Measurements from ENCODE around the gene RYK. TPM values are rescaled to one million over a fixed set of nuclear protein-coding genes. Genes with fewer than 3 reads are reported as not detected.

The RYK gene
- total RNA-seq, 1 experiment from 2014 or later, result 54.2 TPM

DNA sequence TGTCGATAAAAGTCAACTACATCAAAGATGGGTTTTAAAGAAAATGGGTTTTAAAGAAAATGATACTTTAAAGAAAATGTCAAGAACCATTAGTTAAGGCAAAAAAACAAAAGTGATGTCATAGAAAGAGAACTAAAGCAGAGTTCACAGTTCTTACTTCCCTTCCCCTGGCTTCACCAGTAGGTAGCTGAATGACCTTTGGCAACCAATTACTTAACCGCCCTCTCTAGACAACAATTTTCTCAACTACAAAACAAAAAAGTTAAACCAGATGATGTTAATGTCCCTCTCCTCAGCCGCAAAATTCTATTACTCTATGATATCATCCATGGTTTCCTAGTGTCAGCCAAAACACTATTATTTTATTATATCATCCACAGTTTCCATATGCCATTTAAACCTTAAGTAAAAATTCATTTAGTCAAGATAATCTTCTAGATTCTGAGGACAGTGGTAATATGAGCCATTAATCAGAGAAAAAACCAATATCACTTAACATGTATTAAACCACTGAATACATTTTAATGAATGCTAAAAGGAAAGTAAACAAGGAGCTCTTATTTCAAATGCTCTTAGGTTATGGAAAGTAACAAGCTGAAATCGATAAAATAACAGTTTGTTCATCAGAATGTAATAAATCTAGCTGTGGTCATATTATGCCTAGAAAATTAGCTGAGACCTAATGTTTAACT is 13.1 kb downstream of the RYK start (continued):
- TF ChIP-seq, protein P1, sequence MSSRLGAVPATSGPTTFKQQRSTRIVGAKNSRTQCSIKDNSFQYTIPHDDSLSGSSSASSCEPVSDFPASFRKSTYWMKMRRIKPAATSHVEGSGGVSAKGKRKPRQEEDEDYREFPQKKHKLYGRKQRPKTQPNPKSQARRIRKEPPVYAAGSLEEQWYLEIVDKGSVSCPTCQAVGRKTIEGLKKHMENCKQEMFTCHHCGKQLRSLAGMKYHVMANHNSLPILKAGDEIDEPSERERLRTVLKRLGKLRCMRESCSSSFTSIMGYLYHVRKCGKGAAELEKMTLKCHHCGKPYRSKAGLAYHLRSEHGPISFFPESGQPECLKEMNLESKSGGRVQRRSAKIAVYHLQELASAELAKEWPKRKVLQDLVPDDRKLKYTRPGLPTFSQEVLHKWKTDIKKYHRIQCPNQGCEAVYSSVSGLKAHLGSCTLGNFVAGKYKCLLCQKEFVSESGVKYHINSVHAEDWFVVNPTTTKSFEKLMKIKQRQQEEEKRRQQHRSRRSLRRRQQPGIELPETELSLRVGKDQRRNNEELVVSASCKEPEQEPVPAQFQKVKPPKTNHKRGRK (CRISPR knock-in tag; IDR thresholded peaks at IDR 0.05; ENCODE audit: borderline replicate concordance), result no peak
- no peak for TF ChIP-seq ZNF232 (CRISPR knock-in tag; IDR thresholded peaks at IDR 0.05)

DNA sequence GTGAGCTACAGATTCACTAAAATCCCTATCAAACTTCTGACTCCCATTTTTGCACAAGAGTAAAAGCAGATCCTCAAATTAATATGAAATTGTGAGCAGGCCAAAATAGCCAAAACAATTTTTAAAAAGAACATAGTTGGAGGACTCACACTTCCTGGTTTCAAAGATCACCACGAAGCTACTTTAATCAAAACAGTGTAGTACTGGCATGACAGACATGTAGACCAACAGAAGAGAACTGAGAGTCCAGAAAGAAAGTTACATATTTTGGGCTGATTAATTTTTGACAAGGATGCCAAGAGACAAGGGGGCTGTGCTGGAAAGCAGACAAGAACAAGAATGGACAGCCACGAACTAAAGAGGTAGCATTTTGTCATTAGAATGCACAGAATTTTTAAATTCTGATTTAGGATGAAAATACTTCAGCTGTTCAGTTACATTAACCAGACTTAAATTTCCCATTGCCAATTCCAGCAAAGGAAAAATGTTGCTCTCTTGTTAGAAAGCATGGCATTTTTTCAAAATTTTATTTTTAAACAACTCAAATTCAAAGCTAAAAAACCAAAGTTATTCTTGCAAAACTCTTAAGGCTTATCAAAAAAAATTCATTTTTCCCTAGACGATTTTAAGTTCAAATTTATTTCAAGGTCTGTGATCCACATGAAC is 14.0 kb downstream of the RYK start:
- H3K4me3 Mint-ChIP-seq, result no peak overlapping the region
- POLR2A ChIA-PET, result no interaction called here
- H3K27ac Mint-ChIP-seq, result peak overlapping the region; percentile 21
- H3K36me3 Mint-ChIP-seq, result no peaks in the 10 kb centered on the region
- no peaks in the 10 kb centered on the region for H3K9me3 Mint-ChIP-seq
- H3K27me3 Mint-ChIP-seq (ENCODE audit: low read depth), result no peaks in the 10 kb centered on the region
- CTCF ChIA-PET, result interaction anchor here (0.7 to 1.4 kb wide), 4 partner anchors 24 to 72 kb away, joined by 3 to 5 read pairs (median 3); no protein-coding TSS in a partner anchor
- DNase-seq (ENCODE audit: low spot score) (no peak), ATAC-seq (no peak)
- peaks cover 49% of the 10 kb centered on the region for H3K4me1 Mint-ChIP-seq
- TF ChIP-seq PRRX2 (CRISPR knock-in tag; IDR thresholded peaks at IDR 0.05), result no peak
- TF ChIP-seq, protein P2, sequence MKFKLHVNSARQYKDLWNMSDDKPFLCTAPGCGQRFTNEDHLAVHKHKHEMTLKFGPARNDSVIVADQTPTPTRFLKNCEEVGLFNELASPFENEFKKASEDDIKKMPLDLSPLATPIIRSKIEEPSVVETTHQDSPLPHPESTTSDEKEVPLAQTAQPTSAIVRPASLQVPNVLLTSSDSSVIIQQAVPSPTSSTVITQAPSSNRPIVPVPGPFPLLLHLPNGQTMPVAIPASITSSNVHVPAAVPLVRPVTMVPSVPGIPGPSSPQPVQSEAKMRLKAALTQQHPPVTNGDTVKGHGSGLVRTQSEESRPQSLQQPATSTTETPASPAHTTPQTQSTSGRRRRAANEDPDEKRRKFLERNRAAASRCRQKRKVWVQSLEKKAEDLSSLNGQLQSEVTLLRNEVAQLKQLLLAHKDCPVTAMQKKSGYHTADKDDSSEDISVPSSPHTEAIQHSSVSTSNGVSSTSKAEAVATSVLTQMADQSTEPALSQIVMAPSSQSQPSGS (CRISPR knock-in tag; IDR thresholded peaks at IDR 0.05; ENCODE audit: borderline replicate concordance, low read depth), result no peak
- no peak for TF ChIP-seq IRF2 (CRISPR knock-in tag; IDR thresholded peaks at IDR 0.05; ENCODE audit: borderline replicate concordance, low read depth)
- no peak for TF ChIP-seq NR1H2 (CRISPR knock-in tag; IDR thresholded peaks at IDR 0.05)
- no peak for TF ChIP-seq TCF7 (CRISPR knock-in tag; IDR thresholded peaks at IDR 0.05; ENCODE audit: low read depth)
- TF ChIP-seq, protein P3, sequence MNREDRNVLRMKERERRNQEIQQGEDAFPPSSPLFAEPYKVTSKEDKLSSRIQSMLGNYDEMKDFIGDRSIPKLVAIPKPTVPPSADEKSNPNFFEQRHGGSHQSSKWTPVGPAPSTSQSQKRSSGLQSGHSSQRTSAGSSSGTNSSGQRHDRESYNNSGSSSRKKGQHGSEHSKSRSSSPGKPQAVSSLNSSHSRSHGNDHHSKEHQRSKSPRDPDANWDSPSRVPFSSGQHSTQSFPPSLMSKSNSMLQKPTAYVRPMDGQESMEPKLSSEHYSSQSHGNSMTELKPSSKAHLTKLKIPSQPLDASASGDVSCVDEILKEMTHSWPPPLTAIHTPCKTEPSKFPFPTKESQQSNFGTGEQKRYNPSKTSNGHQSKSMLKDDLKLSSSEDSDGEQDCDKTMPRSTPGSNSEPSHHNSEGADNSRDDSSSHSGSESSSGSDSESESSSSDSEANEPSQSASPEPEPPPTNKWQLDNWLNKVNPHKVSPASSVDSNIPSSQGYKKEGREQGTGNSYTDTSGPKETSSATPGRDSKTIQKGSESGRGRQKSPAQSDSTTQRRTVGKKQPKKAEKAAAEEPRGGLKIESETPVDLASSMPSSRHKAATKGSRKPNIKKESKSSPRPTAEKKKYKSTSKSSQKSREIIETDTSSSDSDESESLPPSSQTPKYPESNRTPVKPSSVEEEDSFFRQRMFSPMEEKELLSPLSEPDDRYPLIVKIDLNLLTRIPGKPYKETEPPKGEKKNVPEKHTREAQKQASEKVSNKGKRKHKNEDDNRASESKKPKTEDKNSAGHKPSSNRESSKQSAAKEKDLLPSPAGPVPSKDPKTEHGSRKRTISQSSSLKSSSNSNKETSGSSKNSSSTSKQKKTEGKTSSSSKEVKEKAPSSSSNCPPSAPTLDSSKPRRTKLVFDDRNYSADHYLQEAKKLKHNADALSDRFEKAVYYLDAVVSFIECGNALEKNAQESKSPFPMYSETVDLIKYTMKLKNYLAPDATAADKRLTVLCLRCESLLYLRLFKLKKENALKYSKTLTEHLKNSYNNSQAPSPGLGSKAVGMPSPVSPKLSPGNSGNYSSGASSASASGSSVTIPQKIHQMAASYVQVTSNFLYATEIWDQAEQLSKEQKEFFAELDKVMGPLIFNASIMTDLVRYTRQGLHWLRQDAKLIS (CRISPR knock-in tag; IDR thresholded peaks at IDR 0.05; ENCODE audit: borderline replicate concordance), result no peak
- TF ChIP-seq, protein P4, sequence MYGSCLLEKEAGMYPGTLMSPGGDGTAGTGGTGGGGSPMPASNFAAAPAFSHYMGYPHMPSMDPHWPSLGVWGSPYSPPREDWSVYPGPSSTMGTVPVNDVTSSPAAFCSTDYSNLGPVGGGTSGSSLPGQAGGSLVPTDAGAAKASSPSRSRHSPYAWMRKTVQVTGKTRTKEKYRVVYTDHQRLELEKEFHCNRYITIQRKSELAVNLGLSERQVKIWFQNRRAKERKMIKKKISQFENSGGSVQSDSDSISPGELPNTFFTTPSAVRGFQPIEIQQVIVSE (CRISPR knock-in tag; IDR thresholded peaks at IDR 0.05; ENCODE audit: borderline replicate concordance), result no peak
- TF ChIP-seq, protein P5, sequence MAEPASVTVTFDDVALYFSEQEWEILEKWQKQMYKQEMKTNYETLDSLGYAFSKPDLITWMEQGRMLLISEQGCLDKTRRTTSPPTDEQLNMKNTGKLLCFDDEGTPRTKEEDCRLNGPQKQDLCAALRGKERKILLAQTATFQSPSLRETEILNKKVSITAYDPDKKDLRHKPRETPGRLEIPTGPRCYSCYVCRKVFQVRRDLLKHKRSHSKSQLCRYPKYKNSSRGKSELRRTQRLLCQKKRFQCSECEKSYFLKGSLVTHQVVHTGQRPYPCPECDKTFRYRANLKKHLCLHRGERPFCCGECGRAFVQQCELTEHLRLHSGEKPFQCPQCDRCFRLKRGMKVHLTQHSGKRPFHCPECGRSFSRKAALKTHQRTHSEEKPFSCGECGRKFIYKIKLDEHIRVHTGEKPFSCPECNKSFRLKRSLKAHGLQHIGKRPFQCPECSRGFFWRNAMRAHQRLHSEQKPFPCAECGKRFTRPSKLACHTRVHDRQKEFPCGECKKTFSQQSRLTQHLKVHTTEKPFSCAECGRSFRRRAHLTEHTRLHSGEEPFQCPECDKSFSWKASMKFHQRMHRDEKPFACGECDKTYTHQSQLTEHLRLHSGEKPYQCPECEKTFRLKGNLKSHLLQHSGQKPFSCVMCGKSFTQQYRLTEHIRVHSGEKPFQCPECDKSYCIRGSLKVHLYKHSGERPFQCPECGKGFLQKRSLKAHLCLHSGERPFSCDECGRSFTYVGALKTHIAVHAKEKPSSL (CRISPR knock-in tag; conservative IDR thresholded peaks at IDR 0.05), result no peak
- TF ChIP-seq, protein P6, sequence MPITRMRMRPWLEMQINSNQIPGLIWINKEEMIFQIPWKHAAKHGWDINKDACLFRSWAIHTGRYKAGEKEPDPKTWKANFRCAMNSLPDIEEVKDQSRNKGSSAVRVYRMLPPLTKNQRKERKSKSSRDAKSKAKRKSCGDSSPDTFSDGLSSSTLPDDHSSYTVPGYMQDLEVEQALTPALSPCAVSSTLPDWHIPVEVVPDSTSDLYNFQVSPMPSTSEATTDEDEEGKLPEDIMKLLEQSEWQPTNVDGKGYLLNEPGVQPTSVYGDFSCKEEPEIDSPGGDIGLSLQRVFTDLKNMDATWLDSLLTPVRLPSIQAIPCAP (CRISPR knock-in tag; IDR thresholded peaks at IDR 0.05), result no peak
- TF ChIP-seq SOX15 (CRISPR knock-in tag; IDR thresholded peaks at IDR 0.05), result no peak
- no peak for TF ChIP-seq ZNF317 (CRISPR knock-in tag; IDR thresholded peaks at IDR 0.05; ENCODE audit: borderline replicate concordance, low read depth)
- TF ChIP-seq ZNF396 (CRISPR knock-in tag; IDR thresholded peaks at IDR 0.05; ENCODE audit: borderline replicate concordance), result no peak
- TF ChIP-seq ZNF423 (CRISPR knock-in tag; IDR thresholded peaks at IDR 0.05), result no peak
- TF ChIP-seq, protein P7, sequence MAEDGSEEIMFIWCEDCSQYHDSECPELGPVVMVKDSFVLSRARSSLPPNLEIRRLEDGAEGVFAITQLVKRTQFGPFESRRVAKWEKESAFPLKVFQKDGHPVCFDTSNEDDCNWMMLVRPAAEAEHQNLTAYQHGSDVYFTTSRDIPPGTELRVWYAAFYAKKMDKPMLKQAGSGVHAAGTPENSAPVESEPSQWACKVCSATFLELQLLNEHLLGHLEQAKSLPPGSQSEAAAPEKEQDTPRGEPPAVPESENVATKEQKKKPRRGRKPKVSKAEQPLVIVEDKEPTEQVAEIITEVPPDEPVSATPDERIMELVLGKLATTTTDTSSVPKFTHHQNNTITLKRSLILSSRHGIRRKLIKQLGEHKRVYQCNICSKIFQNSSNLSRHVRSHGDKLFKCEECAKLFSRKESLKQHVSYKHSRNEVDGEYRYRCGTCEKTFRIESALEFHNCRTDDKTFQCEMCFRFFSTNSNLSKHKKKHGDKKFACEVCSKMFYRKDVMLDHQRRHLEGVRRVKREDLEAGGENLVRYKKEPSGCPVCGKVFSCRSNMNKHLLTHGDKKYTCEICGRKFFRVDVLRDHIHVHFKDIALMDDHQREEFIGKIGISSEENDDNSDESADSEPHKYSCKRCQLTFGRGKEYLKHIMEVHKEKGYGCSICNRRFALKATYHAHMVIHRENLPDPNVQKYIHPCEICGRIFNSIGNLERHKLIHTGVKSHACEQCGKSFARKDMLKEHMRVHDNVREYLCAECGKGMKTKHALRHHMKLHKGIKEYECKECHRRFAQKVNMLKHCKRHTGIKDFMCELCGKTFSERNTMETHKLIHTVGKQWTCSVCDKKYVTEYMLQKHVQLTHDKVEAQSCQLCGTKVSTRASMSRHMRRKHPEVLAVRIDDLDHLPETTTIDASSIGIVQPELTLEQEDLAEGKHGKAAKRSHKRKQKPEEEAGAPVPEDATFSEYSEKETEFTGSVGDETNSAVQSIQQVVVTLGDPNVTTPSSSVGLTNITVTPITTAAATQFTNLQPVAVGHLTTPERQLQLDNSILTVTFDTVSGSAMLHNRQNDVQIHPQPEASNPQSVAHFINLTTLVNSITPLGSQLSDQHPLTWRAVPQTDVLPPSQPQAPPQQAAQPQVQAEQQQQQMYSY (CRISPR knock-in tag; IDR thresholded peaks at IDR 0.05), result no peak
- TF ChIP-seq, protein P8, sequence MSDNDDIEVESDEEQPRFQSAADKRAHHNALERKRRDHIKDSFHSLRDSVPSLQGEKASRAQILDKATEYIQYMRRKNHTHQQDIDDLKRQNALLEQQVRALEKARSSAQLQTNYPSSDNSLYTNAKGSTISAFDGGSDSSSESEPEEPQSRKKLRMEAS (CRISPR knock-in tag; IDR thresholded peaks at IDR 0.05), result no peak
- no peak for TF ChIP-seq ZNF219 (CRISPR knock-in tag; IDR thresholded peaks at IDR 0.05; ENCODE audit: borderline replicate concordance)
